Prostate gland (tissue), 2 donors: ENCODE results near the gene IL18R1.

Experiments used
- POLR2A ChIP-seq: fragments of 450-650 bp; IDR thresholded peaks from one replicate; pipeline ENCODE4 v1.6.1; 2016; ENCODE audit warnings: antibody characterized with exemption, mild to moderate bottlenecking
- TF ChIP-seq, protein P1 (sequence below), 4 experiments: fragments of 200-600 bp in 2 of 4; fragments of 450-650 bp in 2 of 4; sonication (generic) in 2 of 4; IDR thresholded peaks; 1 replicate in 3 of 4; 2 replicates in 1 of 4; pipeline ENCODE4 v1.5.1; 2016 to 2019; ENCODE audit warnings: antibody characterized with exemption in 4 of 4, mild to moderate bottlenecking in 2 of 4, moderate library complexity in 2 of 4

DNA sequence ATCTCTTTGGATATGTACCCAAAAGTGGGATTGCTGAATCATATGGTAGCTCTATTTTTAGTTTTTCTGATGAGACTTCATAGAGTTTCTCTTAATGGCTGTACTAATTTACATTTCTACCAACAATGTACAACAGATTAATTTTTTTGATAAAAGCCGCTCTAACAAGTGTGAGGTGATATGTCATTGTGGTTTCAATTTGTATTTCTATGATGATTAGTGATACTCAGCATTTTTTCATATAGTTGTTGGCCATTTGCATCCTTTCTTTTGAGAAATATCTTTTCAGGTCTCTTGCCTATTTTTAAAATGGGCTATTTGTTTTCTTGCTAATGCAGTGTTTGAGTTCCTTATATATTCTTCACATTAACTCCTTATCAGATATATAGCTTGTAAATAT, 71.7 kb downstream of the IL18R1 start:
- TF ChIP-seq, protein P1, sequence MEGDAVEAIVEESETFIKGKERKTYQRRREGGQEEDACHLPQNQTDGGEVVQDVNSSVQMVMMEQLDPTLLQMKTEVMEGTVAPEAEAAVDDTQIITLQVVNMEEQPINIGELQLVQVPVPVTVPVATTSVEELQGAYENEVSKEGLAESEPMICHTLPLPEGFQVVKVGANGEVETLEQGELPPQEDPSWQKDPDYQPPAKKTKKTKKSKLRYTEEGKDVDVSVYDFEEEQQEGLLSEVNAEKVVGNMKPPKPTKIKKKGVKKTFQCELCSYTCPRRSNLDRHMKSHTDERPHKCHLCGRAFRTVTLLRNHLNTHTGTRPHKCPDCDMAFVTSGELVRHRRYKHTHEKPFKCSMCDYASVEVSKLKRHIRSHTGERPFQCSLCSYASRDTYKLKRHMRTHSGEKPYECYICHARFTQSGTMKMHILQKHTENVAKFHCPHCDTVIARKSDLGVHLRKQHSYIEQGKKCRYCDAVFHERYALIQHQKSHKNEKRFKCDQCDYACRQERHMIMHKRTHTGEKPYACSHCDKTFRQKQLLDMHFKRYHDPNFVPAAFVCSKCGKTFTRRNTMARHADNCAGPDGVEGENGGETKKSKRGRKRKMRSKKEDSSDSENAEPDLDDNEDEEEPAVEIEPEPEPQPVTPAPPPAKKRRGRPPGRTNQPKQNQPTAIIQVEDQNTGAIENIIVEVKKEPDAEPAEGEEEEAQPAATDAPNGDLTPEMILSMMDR (IDR thresholded peaks at IDR 0.05), result no peak
- TF ChIP-seq POLR2A, result no peak
